GM12878 (cell line): Measurements from ENCODE around the gene ACYP1. TPM values are rescaled to one million over a fixed set of nuclear protein-coding genes. Genes with fewer than 3 reads are reported as not detected.

Experiments
- ATAC-seq: fragments of 200-7000 bp; cut with Tn5 transposase; 3 replicates; pipeline ENCODE4 v1.9.1; 2020; ENCODE audit warnings: mild to moderate bottlenecking, moderate library complexity
- BruUV-seq: library from RNA; stranded (reverse); fragments of 400-500 nt; replicated peaks from 2 replicates; lab custom pipeline; 2021; lab: Mats Ljungman, UMichigan
- CTCF ChIA-PET: fragments of 300-600 bp; sonication (Branson Sonifier 250); formaldehyde crosslinking; extraction: SDS; loops from one replicate; lab custom pipeline; 2021; ENCODE audit warnings: inconsistent platforms; lab: Yijun Ruan, JAX
- POLR2A ChIA-PET: fragments of 350-600 bp; formaldehyde crosslinking; extraction: SDS; loops from one replicate; lab custom pipeline; 2021; ENCODE audit warnings: inconsistent platforms; lab: Charles Lee
- RAD21 ChIA-PET: fragments of 300-600 bp; sonication (Branson Sonifier 250); formaldehyde crosslinking; loops from one replicate; lab custom pipeline; 2023; ENCODE audit warnings: antibody characterized with exemption; ENCODE audit not compliant: unreplicated experiment; lab: Charles Lee
- SMC1A ChIA-PET: fragments of 300-600 bp; sonication (Branson Sonifier 250); formaldehyde crosslinking; loops from one replicate; lab custom pipeline; 2023; ENCODE audit not compliant: unreplicated experiment, uncharacterized antibody; lab: Charles Lee
- DNase-seq: peaks from one replicate; pipeline ENCODE4 v3.0.0-alpha.2; 2011; ENCODE audit warnings: low read depth, low spot score
- FAIRE-seq: peaks from 3 replicates; lab custom pipeline; 2011; peaks lifted over from hg19 to GRCh38; lab: Jason Lieb, UNC
- H2AFZ ChIP-seq: 2 replicates; pipeline ENCODE4 v1.6.0; 2011; ENCODE audit warnings: low read depth, low read length, control low read depth; ENCODE audit not compliant: control insufficient read depth
- H3K27ac ChIP-seq: 2 replicates; pipeline ENCODE4 v1.5.1; 2011; ENCODE audit warnings: control low read depth; ENCODE audit not compliant: control insufficient read depth, insufficient read depth
- H3K27me3 ChIP-seq, 2 experiments: replicated peaks in 1 of 2; 2 replicates each; pipeline versions ENCODE4 v1.6.0 to v1.6.1; 2011; ENCODE audit warnings: low read length in 1 of 2; ENCODE audit not compliant: control insufficient read depth in 2 of 2, insufficient read depth in 2 of 2
- H3K36me3 ChIP-seq, 2 experiments: 2 replicates each; pipeline ENCODE4 v1.5.1; 2011; ENCODE audit warnings: low read length in 1 of 2; ENCODE audit not compliant: control insufficient read depth in 2 of 2, insufficient read depth in 2 of 2
- H3K4me1 ChIP-seq: 2 replicates; pipeline ENCODE4 v1.6.1; 2011; ENCODE audit warnings: mild to moderate bottlenecking, low read length, moderate library complexity, mixed read lengths; ENCODE audit not compliant: control insufficient read depth, insufficient read depth
- H3K4me2 ChIP-seq: 2 replicates; pipeline ENCODE4 v1.6.0; 2011; ENCODE audit warnings: control low read depth; ENCODE audit not compliant: control insufficient read depth, insufficient read depth
- H3K4me3 ChIP-seq: fragments of 200-600 bp; sonication (generic); 2 replicates; pipeline ENCODE4 v1.5.1; 2016
- H3K79me2 ChIP-seq: 2 replicates; pipeline ENCODE4 v1.6.0; 2011; ENCODE audit warnings: low read length; ENCODE audit not compliant: control insufficient read depth, insufficient read depth
- H3K9ac ChIP-seq: 2 replicates; pipeline ENCODE4 v1.8.0; 2011; ENCODE audit warnings: low read length, control low read depth, mixed read lengths; ENCODE audit not compliant: control insufficient read depth, insufficient read depth
- H3K9me3 ChIP-seq: replicated peaks from 3 replicates; pipeline ENCODE4 v1.5.1; 2011; ENCODE audit warnings: mild to moderate bottlenecking, low read length; ENCODE audit not compliant: control insufficient read depth, insufficient read depth
- H4K20me1 ChIP-seq: 2 replicates; pipeline ENCODE4 v1.6.0; 2011; ENCODE audit not compliant: control insufficient read depth, insufficient read depth
- CHD1 ChIP-seq: IDR thresholded peaks from 2 replicates; pipeline ENCODE4 v1.6.1; 2012; ENCODE audit warnings: low read depth, low read length, improper control_type of control experiment
- CHD4 ChIP-seq: fragments of 200-600 bp; sonication (generic); IDR thresholded peaks from 2 replicates; pipeline ENCODE4 v1.6.1; 2016; ENCODE audit warnings: mild to moderate bottlenecking
- ESRRA ChIP-seq: IDR thresholded peaks from 2 replicates; pipeline ENCODE4 v1.6.1; 2012; ENCODE audit warnings: mild to moderate bottlenecking, low read length, improper control_type of control experiment
- FOS ChIP-seq: IDR thresholded peaks from 3 replicates; pipeline ENCODE4 v1.6.1; 2011; ENCODE audit warnings: borderline replicate concordance; ENCODE audit not compliant: insufficient read length; ENCODE audit errors: extremely low read depth
- FOXM1 ChIP-seq: IDR thresholded peaks from 2 replicates; pipeline ENCODE4 v1.6.1; 2012; ENCODE audit warnings: low read depth, mild to moderate bottlenecking, inconsistent platforms, low read length, moderate library complexity
- KDM1A ChIP-seq: fragments of 200-600 bp; sonication (generic); IDR thresholded peaks from 2 replicates; pipeline ENCODE4 v1.6.1; 2016; ENCODE audit warnings: borderline replicate concordance
- PML ChIP-seq: IDR thresholded peaks from 2 replicates; pipeline ENCODE4 v1.6.1; 2012; ENCODE audit warnings: low read length, inconsistent platforms
- SREBF2 ChIP-seq: IDR thresholded peaks from 2 replicates; pipeline ENCODE4 v1.6.1; 2012; ENCODE audit warnings: mild to moderate bottlenecking, low read length
- WGBS: methylation state at CpG from one replicate; pipeline ENCODE4 v1.1.6; 2016; ENCODE audit warnings: low lambda C conversion rate; ENCODE audit not compliant: insufficient replicate concordance, insufficient coverage; ENCODE audit errors: missing lambda C conversion rate; 5-methylcytosine and 5-hydroxymethylcytosine counted together
- in situ Hi-C: fragments of 300-500 bp; cut with MboI; formaldehyde crosslinking; loops from 9 replicates; pipeline ENCODE4 v1.14.3; 2018; ENCODE audit warnings: mixed read lengths
- intact Hi-C: fragments of 100-400 bp; cut with micrococcal nuclease; formaldehyde crosslinking; loops from one replicate; pipeline ENCODE4 v1.14.2; 2022; ENCODE audit not compliant: unreplicated experiment
- polyA plus RNA-seq, 11 experiments: library from polyadenylated mRNA; depleted of rRNA in 4 of 11; unstranded in 6 of 11; stranded (reverse) in 5 of 11; fragments of >200 nt; fragmentation: Nextera tagmentation in 4 of 11; fragmentation: Illumina TruSeq in 1 of 11; extraction: Ambion mirVana in 4 of 11; extraction: Trizol in 1 of 11; gene quantifications; 1 replicate in 1 of 11; 2 replicates in 10 of 11; pipeline versions ENCODE4 v1.2.1 to v1.2.3, GENCODE V29; 2011 to 2016; ENCODE audit warnings: inconsistent platforms in 2 of 11, missing spikeins in 2 of 11, low read depth in 1 of 11
- total RNA-seq, 4 experiments: library from RNA; depleted of rRNA in 3 of 4; stranded (reverse); fragments of >200 nt in 3 of 4; fragmentation: Illumina TruSeq in 1 of 4; extraction: Trizol in 1 of 4; gene quantifications; 2 replicates each; pipeline versions ENCODE4 v1.2.1 to v1.2.3, GENCODE V29; 2013 to 2021

The ACYP1 gene
- total and polyA plus RNA-seq, 10 of the 15 experiments (the other 5 are each of a cell fraction or from before 2014, with no cell fraction given), result 18.2 to 52.6 (median 43.5) TPM

GRCh38 chr14:75063013-75063412 lies 811 bp downstream of the ACYP1 start:
- no peaks in the 10 kb centered on the region for H4K20me1 ChIP-seq
- WGBS, result 1% methylated on average over 5 of the region's 5 CpGs
- TF ChIP-seq KDM1A (no peak), FOXM1 (no peak), PML (0 out of 2 replicates have a peak, but pooled peaks have one; percentile 20), FOS (no peak), CHD1 (no peak), ESRRA (no peak)
- no peaks in the 10 kb centered on the region; a peak in 1 of 4 replicates for H3K36me3 ChIP-seq
- DNase-seq, result no peak
- BruUV-seq, result TSS peak; percentile 72
- peak; percentile 23 for ATAC-seq
- SMC1A ChIA-PET, result interaction anchor here (0.8 to 3.2 kb wide), 12 partner anchors 8 to 203 kb away, joined by 3 to 15 read pairs (median 5); partner anchors contain the start of gene MLH3
- H3K9ac ChIP-seq, result peak overlapping the region; percentile 76
- peak overlapping the region; percentile 92 for H3K4me2 ChIP-seq
- RAD21 ChIA-PET, result interaction anchor here (0.8 to 3.4 kb wide), 8 partner anchors 12 to 202 kb away, joined by 3 to 13 read pairs (median 6); partner anchors contain the start of genes EIF2B2 and MLH3
- no peaks in the 10 kb centered on the region for H3K27me3 ChIP-seq
- in situ Hi-C loops (no loop called here), intact Hi-C loops (no loop called here)
- peak overlapping the region; percentile 60 for H3K27ac ChIP-seq
- H3K79me2 ChIP-seq, result peaks cover 15% of the 10 kb centered on the region
- H3K9me3 ChIP-seq, result no peaks in the 10 kb centered on the region; the same call in 2 of the 3 replicates
- POLR2A ChIA-PET, result interaction anchor here (0.5 to 3.6 kb wide), 7 partner anchors 8 to 59 kb away, joined by 3 to 19 read pairs (median 9); partner anchors contain the start of gene MLH3
- peak overlapping the region; percentile 98 for H3K4me3 ChIP-seq
- CTCF ChIA-PET, result interaction anchor here (0.7 to 2.7 kb wide), 10 partner anchors 8 to 203 kb away, joined by 3 to 13 read pairs (median 3); no protein-coding TSS in a partner anchor
- FAIRE-seq, result no peak
- peak overlapping the region; percentile 71 for H2AFZ ChIP-seq
- H3K4me1 ChIP-seq, result peaks cover 5% of the 10 kb centered on the region

GRCh38 chr14:75060420-75060819 lies 3.4 kb downstream of the ACYP1 start:
- no peak overlapping the region for H3K4me2 ChIP-seq

More at GRCh38 chr14:75060420-75060819, 3.4 kb downstream of the ACYP1 start:
- no peak for ATAC-seq
- POLR2A ChIA-PET, result no interaction called here
- Histone ChIP-seq H3K36me3 (no peaks in the 10 kb centered on the region; a peak in 1 of 4 replicates), H3K79me2 (peaks cover 14% of the 10 kb centered on the region), H4K20me1 (no peaks in the 10 kb centered on the region), H3K9ac (no peak overlapping the region), H3K4me3 (no peak overlapping the region), H3K9me3 (no peaks in the 10 kb centered on the region; the same call in 2 of the 3 replicates), H3K27me3 (no peaks in the 10 kb centered on the region), H3K4me1 (no peaks in the 10 kb centered on the region; the same call in 1 of the 2 replicates), H3K27ac (no peak overlapping the region), H2AFZ (no peak overlapping the region)
- FAIRE-seq, result no peak
- WGBS, result 48% methylated on average over 2 of the region's 2 CpGs
- BruUV-seq, result no TSS peak
- TF ChIP-seq SREBF2 (no peak), CHD4 (no peak)
- no peak for DNase-seq
- CTCF ChIA-PET, result no interaction called here
- SMC1A ChIA-PET, result no interaction called here
- RAD21 ChIA-PET, result no interaction called here
- intact Hi-C loops (no loop called here), in situ Hi-C loops (no loop called here)
